RPMI8226 (cell line): ENCODE measurements around the gene HEPACAM2.
A peak's percentile ranks its signal among the peaks of the same experiment; 100 is the strongest.

Source experiments
- DNase-seq: peaks from one replicate; pipeline ENCODE4 v3.0.0-alpha.2; 2015

The HEPACAM2 gene

DNA sequence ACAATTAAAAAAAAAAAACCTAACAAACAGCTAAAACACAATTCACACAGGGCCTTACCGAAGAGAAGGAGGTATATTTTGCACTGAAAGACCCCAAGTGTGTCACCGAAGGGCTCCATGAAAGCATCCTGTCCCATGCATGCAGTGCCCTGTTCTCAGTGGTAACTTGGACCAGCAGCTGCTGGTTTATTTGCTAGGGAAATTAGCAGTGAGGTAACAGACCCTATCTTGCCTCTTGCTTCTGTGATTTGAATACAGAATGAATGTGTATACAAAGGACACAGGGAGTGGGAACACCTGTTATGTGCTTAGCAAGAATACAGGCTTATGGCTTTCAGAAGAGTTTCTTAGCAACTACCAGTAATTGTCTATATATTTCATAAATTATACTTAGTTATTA, at the start of gene HEPACAM2:
HEPACAM2 (minus strand) TSS at position 160 of the 400 bp plus-strand sequence.
- DNase-seq, result no peak

DNA sequence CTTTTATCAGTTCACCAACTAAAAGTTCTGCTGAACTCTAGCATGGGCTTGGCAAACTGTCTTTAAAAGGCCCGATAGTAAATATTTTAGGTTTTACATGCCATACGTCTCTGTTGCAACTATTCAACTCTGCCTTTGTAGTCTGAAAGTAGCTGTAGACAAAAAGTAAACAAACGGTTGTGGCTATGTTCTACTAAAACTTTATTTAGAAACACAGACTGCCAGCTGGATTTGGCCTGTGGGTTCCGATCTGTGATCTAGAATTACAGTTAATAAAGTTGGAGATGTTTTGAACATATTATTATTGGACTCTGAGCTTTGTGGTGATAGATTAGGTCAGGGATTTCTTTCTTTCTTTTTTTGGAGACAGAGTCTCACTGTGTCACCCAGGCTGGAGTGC, 39.0 kb upstream of the HEPACAM2 start:
- DNase-seq, result no peak

GRCh38 chr7:93262535-93262934, 36.3 kb upstream of the HEPACAM2 start:
- DNase-seq, result no peak

DNA sequence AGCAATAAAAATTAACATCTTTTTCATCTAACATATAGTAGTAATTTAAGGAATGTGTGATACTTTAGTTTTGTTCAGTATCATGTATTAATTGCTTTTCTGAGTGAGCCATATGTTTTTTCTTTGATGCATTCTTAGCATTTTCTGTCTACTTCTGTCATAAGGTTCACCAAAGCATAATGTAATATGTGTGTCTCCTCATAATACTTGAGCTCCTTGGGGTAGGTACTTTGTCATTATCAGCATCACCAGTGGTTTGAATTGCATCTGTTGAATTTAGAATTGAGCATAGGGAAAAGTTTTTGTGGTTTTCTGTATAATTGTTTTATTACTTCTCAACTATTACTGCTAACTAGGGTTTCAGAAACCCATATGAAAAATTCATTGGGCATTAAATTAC, 32.4 kb upstream of the HEPACAM2 start:
- no peak for DNase-seq

DNA sequence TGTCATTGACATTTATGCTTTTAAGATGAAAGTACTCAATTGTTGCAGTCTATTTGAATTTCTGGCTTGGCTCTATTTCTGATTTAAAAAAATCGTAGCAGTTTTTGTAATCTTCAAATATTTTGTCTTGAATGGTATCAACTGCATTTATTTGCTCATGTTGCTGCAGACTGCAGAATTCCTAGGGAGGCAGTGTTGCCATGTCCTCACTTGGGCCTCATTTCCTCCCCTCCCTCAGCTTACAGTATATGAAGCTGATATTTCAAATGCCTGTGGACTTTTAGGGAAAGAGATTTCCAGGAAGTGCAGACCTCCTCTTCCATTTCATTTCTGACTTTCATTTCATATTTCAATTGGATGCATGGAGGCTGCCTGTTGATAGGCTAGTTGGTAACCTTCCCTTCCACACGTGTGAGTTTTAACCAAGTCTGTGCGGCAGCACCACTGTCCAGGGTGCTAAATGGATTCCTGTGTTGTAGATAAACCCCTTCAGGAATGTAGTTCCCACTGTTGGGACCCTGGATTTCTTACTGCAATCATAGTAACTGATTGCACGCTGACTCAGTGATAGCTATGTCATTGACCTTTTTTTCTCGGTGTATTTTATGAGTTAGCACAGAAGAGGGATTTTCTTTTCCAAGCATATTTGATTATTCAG, 23.4 kb upstream of the HEPACAM2 start:
- DNase-seq, result no peak

GRCh38 chr7:93245525-93246432, 19.5 kb upstream of the HEPACAM2 start:
- peak; percentile 11 for DNase-seq

GRCh38 chr7:93242106-93242505, 15.8 kb upstream of the HEPACAM2 start:
- DNase-seq, result no peak

DNA sequence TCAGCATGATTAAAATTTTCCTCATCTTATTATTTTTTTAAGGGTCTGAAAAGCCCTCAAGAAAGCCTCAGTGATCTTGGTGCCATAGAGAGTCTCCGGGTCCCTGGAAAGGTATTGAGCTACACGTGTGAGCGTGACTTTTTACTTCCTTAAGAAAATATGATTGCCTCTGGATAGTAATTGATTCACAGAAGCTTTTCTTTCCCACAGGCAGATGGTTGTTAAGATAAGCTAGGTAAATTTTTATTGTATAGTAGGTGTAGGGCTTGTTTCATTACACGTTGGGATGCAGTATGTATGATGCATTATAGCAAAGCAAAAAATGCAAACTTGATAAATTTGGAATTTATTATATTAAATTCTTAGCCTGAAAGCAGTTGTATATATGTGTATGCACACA, 13.6 kb upstream of the HEPACAM2 start:
- DNase-seq, result no peak

DNA sequence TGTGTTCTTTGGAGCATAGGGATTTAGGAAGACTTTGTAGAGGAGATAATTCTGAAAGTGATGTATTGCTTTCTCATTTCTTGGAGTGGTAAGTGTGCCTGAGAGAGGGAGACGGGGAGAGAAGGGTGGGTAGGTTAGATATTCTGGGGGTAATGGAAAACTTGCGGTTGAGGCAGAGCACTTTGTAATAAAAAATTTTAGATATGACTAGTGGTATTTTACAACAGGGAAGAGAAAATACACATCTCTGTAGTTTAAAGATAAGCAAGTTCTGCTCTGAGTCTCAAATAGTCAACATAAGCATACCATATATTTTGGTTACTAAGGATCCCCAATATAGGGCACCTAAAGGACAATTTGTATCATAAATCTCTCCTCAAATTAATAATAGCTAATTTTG, 12.5 kb upstream of the HEPACAM2 start:
- DNase-seq, result no peak

DNA sequence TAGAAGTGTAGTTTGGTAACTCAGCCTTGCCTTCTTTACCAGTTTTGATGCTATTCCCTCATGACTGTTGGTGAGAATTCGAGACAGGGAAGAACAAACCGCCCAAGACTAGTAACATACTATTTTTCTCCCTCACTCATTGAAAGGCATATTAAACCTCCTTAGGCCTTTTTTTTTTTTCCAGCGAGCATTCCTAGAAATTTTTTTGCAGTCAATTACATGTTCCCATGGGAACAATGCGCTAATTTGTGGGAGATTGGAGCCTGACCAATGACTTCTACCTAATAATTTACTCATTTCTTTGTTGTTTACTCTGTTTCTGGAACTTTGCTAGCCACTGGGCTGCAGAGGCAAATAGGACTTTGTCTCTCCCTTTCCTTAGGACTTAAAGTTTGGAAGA, 11.9 kb upstream of the HEPACAM2 start:
- no peak for DNase-seq

DNA sequence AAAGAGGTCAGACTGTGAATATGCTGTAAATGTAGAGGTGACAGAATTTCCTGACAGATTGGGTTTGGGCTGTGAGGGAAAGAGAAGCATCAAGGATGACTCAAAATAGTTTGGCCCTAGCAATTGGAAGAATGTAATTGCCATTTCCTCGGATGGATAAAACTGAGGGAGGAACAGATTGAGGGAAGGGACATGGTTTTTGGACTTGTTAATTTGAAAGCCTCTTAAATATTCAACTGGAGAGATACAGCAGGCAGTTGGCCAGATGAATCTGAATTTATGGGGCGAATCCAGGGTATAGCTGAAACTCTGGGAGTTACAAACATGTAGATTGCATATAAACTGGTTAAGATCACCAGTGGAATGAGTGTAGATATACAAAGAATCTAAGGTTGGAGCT, 9.3 kb upstream of the HEPACAM2 start:
- no peak for DNase-seq

GRCh38 chr7:93232673-93233018, 6.4 kb upstream of the HEPACAM2 start:
- DNase-seq, result peak; percentile 26

DNA sequence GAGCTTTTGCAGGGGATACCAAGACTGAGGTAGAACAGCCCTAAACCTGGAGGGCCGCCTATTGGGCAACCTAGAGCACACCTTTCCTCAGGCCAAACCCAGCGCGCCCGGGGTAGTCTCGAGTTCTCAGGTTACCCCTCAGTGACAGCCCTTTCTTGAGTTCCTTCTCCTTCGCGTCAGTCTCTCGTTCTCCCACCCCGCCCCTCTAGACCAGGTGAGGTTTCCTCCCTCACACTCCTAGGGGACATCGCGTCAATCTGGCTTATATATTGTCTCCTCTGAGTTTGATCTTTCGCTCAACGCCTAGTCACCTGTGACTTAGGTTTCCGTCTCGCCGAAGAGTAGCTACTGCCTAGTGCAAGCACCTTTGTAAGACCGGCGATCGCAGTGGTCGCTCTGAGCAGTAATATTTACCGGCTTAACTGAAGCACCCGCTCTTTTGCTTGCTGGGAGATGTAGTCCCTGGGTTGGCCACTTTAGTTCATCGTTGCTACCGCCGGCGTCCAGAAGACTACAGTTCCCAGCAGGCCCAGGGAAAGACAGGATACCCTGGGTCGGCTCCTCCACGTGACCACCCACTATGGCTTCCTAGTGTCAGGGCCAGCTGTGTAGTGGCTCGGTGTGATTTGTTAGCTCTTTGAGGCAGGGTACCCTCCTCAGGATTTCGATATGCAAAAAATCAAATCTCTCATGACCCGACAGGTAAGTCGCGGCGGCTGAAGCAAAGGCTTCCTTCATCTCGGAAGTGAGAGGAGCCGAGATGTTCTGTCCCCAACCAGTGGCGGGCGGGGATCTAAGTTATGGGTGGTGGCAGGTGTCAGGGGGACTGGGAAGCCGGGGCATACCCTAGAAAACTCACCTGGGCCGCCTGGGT, 5.8 kb upstream of the HEPACAM2 start, which contains the start of gene VPS50:
VPS50 (plus strand) TSS at position 568 of the 874 bp plus-strand sequence; CDS start at position 670, 102 bp downstream.
- peak; percentile 97 for DNase-seq

GRCh38 chr7:93231259-93231658, 5.0 kb upstream of the HEPACAM2 start:
- DNase-seq, result peak; percentile 25

DNA sequence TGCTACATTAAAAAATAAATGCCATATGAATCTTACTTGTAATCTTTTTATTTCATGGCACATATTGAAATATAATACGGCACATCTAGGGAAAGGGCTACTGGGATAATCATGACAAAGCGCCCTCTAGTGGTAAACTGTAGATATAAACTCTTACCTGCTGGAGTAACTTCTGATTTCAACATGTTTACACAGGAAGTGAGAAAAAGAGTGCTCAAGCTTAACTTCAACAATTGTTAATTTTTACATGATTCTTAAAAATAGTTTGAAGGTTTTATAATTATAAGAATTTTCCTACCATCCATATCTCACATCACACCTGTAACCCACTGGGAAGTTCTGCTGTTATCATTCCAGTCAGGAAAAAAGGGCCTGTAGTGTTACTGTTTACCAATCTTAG, 2.0 kb upstream of the HEPACAM2 start:
- peak; percentile 77 for DNase-seq

DNA sequence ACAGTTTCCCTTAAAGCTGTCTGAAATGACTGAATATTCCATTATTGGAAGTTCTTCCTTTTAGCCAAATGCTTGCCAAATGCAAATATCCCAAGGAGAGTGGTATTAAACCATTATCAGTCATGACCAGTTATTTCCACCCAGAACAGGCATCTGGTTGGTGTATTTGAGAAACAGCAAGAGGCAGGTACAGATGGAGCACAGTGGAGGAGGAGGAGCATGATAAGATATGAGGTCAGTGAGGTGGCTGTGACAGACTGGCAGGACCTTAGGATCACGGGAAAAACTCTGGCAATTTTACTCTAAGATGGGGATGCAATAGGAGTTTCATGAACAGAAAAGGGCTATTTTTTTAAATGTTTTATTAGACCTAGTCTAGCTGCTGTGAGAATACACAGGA, 6.4 kb downstream of the HEPACAM2 start:
- no peak for DNase-seq

- no peak for DNase-seq
Measured at GRCh38 chr7:93218997-93219827, 7.1 kb downstream of the HEPACAM2 start.

- no peak for DNase-seq
Measured at GRCh38 chr7:93212881-93213280, 13.4 kb downstream of the HEPACAM2 start.

DNA sequence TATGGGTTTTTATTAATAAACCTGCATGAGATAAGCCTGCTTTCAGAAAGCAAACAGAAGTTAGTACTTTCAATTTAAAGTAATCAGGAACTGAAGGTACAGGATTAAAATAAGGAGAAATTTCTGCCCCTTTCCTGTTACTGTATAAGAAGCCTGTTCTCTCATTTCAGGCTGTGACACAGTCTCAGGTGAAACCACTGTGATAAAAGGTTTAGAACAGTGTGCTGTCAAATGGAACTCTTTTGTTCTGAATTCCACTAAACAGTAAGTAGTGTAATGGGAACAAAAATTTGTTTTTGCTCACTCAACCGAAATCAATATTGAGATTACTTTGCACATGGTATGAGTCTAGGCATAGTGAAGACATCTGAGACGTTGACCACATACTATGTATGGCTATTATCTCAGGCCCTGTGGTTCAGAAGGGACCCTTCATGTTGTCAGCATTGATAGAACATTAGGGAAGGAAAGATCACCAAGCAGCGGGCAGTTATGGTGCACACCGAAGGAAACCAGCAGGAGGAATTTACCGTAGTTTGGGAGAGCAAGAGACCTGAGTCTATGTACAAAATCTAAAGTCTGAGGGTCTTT, 14.9 kb downstream of the HEPACAM2 start:
- no peak for DNase-seq

DNA sequence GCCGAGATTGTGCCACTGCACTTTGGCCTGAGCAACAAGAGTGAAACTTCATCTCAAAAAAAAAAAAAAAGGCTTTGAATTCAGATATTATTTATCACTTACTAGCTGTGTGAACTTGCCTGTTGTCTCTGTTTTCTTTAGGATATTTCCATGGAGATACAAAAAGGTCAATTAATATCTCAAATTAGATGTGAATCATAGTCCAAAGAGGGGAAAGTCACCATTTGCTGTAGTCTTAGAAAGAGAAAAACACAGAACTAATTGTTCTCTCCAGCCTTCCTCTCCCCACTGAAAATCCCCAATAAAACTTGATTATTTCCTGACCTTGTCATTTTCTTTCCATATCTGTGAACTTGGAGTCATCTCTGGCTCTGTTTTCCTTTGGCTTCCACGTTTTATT, 21.2 kb downstream of the HEPACAM2 start:
- DNase-seq, result no peak

DNA sequence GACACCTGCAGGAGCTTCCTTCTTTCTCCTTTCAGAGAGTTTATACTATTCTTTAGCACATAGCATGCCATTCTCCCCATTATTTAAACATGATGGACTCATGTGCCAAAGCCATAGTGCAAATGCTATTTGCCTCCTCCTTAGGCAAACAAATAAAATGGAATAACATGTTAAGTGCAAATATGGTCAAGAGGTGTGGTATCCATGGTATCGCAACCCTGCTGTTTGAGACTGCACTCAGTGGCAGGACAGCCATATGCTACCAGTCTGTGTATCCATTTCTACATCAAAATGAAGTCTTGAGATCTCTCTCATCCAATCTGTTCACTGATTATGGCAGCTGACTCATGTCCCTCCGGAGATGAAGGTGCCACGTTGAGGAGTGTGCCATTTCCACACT, 22.8 kb downstream of the HEPACAM2 start:
- DNase-seq, result no peak
